IMR-90 (cell line): ENCODE measurements around the gene MICALL2. TPM values are rescaled to one million over a fixed set of nuclear protein-coding genes. Genes with fewer than 3 reads are reported as not detected.

Experiments used
- ATAC-seq: fragments of 200-7000 bp; cut with Tn5 transposase; 2 replicates; pipeline ENCODE4 v1.9.1; 2020; ENCODE audit warnings: low read depth, mild to moderate bottlenecking, moderate library complexity
- BruUV-seq: library from RNA; stranded (reverse); fragments of 400-500 nt; replicated peaks from 2 replicates; lab custom pipeline; 2021; lab: Mats Ljungman, UMichigan
- CTCF ChIA-PET: fragments of 300-600 bp; formaldehyde crosslinking; extraction: SDS; loops from one replicate; lab custom pipeline; 2021; ENCODE audit warnings: antibody characterized with exemption; lab: Yijun Ruan, JAX
- POLR2A ChIA-PET: fragments of 300-600 bp; sonication (Branson Sonifier 250); formaldehyde crosslinking; loops from one replicate; lab custom pipeline; 2022; ENCODE audit warnings: antibody characterized with exemption; ENCODE audit not compliant: unreplicated experiment; lab: Charles Lee
- DNase-seq: peaks from one replicate; pipeline ENCODE4 v3.0.0; 2013
- H2AFZ ChIP-seq: replicated peaks from 2 replicates; pipeline ENCODE3; 2013; ENCODE audit warnings: low read length, mild to moderate bottlenecking; ENCODE audit not compliant: poor library complexity
- H2AK5ac ChIP-seq: 2 replicates; pipeline ENCODE4 v1.6.1; 2013; ENCODE audit warnings: low read depth, low read length, inconsistent platforms
- H2AK9ac ChIP-seq: replicated peaks from 2 replicates; pipeline ENCODE3; 2013; ENCODE audit warnings: mild to moderate bottlenecking, low read depth, low read length, moderate library complexity; ENCODE audit not compliant: poor library complexity
- H2BK120ac ChIP-seq: 2 replicates; pipeline ENCODE4 v1.6.1; 2013; ENCODE audit warnings: low read depth, low read length, inconsistent platforms
- H2BK15ac ChIP-seq: 3 replicates; pipeline ENCODE4 v1.6.1; 2013; ENCODE audit warnings: low read depth, low read length, inconsistent platforms
- H2BK20ac ChIP-seq: 2 replicates; pipeline ENCODE4 v1.6.1; 2013; ENCODE audit warnings: low read depth, mild to moderate bottlenecking, inconsistent platforms, low read length, moderate library complexity
- H2BK5ac ChIP-seq: 2 replicates; pipeline ENCODE4 v1.6.1; 2013; ENCODE audit warnings: mild to moderate bottlenecking, low read depth, low read length, inconsistent platforms; ENCODE audit not compliant: poor library complexity, severe bottlenecking
- H3K14ac ChIP-seq: replicated peaks from 2 replicates; pipeline ENCODE4 v1.6.1; 2013; ENCODE audit warnings: low read depth, low read length, inconsistent platforms
- H3K18ac ChIP-seq: 2 replicates; pipeline ENCODE4 v1.6.1; 2013; ENCODE audit warnings: low read depth, low read length, control low read depth
- H3K23ac ChIP-seq: 2 replicates; pipeline ENCODE4 v1.6.1; 2013; ENCODE audit warnings: low read depth, low read length, inconsistent platforms
- H3K27ac ChIP-seq: 2 replicates; pipeline ENCODE4 v1.5.1; 2013; ENCODE audit warnings: mild to moderate bottlenecking, control low read depth, low read length; ENCODE audit not compliant: insufficient read depth
- H3K27me3 ChIP-seq: 2 replicates; pipeline ENCODE4 v1.6.1; 2013; ENCODE audit warnings: low read length; ENCODE audit not compliant: control insufficient read depth, insufficient read depth
- H3K36me3 ChIP-seq: 2 replicates; pipeline ENCODE4 v1.6.1; 2013; ENCODE audit warnings: low read length, mixed read lengths; ENCODE audit not compliant: control insufficient read depth, insufficient read depth
- H3K4ac ChIP-seq: 2 replicates; pipeline ENCODE4 v1.6.1; 2013; ENCODE audit warnings: low read depth, low read length, inconsistent platforms
- H3K4me1 ChIP-seq: 2 replicates; pipeline ENCODE4 v1.6.1; 2013; ENCODE audit warnings: low read length, mixed read lengths; ENCODE audit not compliant: control insufficient read depth, insufficient read depth
- H3K4me2 ChIP-seq: 2 replicates; pipeline ENCODE4 v1.6.1; 2013; ENCODE audit warnings: low read depth, mild to moderate bottlenecking, control low read depth, low read length, moderate library complexity
- H3K4me3 ChIP-seq: 2 replicates; pipeline ENCODE4 v1.5.1; 2013; ENCODE audit warnings: low read depth, mild to moderate bottlenecking, control low read depth, low read length, moderate library complexity; ENCODE audit not compliant: insufficient read depth
- H3K56ac ChIP-seq: 2 replicates; pipeline ENCODE4 v1.6.1; 2013; ENCODE audit warnings: low read length, inconsistent platforms; ENCODE audit not compliant: insufficient read depth; ENCODE audit errors: extremely low read depth
- H3K79me1 ChIP-seq, 2 experiments: 2 replicates each; pipeline ENCODE4 v1.6.1; 2013; ENCODE audit warnings: low read length in 2 of 2, inconsistent platforms in 1 of 2, low read depth in 1 of 2
- H3K9ac ChIP-seq: 2 replicates; pipeline ENCODE4 v1.6.1; 2013; ENCODE audit warnings: low read depth, low read length, control low read depth
- H3K9me1 ChIP-seq: 2 replicates; pipeline ENCODE4 v1.6.1; 2013; ENCODE audit warnings: low read length, inconsistent platforms; ENCODE audit not compliant: insufficient read depth
- H3K9me3 ChIP-seq: 2 replicates; pipeline ENCODE4 v1.6.1; 2013; ENCODE audit warnings: low read length; ENCODE audit not compliant: control insufficient read depth, insufficient read depth
- H4K20me1 ChIP-seq: 2 replicates; pipeline ENCODE4 v1.6.1; 2013; ENCODE audit warnings: low read length, inconsistent platforms; ENCODE audit not compliant: insufficient read depth
- H4K5ac ChIP-seq: 2 replicates; pipeline ENCODE4 v1.6.1; 2013; ENCODE audit warnings: mild to moderate bottlenecking, low read depth, low read length, control low read depth
- H4K8ac ChIP-seq, 2 experiments: 2 replicates each; pipeline ENCODE4 v1.6.1; 2013; ENCODE audit warnings: low read depth in 2 of 2, low read length in 2 of 2, control low read depth in 1 of 2, inconsistent platforms in 1 of 2
- H4K91ac ChIP-seq: 2 replicates; pipeline ENCODE4 v1.6.1; 2013; ENCODE audit warnings: low read depth, low read length, inconsistent platforms; ENCODE audit not compliant: insufficient read depth
- CEBPB ChIP-seq: IDR thresholded peaks from 2 replicates; pipeline ENCODE4 v1.6.1; 2012; ENCODE audit warnings: low read depth, low read length, improper control_type of control experiment
- CHD1 ChIP-seq: IDR thresholded peaks from 2 replicates; pipeline ENCODE4 v1.6.1; 2012; ENCODE audit warnings: low read depth, low read length, improper control_type of control experiment
- MXI1 ChIP-seq: IDR thresholded peaks from 2 replicates; pipeline ENCODE4 v1.6.1; 2012; ENCODE audit warnings: low read depth, mild to moderate bottlenecking, low read length, moderate library complexity, borderline replicate concordance
- POLR2A ChIP-seq: IDR thresholded peaks from 2 replicates; pipeline ENCODE4 v1.6.1; 2012; ENCODE audit warnings: mild to moderate bottlenecking, low read depth, low read length
- SMC3 ChIP-seq: fragments of 150-350 bp; IDR thresholded peaks from 2 replicates; pipeline ENCODE4 v1.6.1; 2016; ENCODE audit warnings: low read depth, mild to moderate bottlenecking, antibody characterized with exemption, low read length, moderate library complexity
- WGBS, 2 experiments: methylation state at CpG; one replicate each; pipeline versions ENCODE4 v1.1.5 to v1.1.7; 2013; ENCODE audit warnings: missing lambda C conversion rate in 2 of 2; ENCODE audit not compliant: insufficient read length in 1 of 2; ENCODE audit errors: extremely low coverage in 2 of 2; 5-methylcytosine and 5-hydroxymethylcytosine counted together
- dilution Hi-C: fragments of 300-500 bp; cut with HindIII; formaldehyde crosslinking; loops from one replicate; pipeline ENCODE4 v1.14.3; 2018; ENCODE audit warnings: low sequenced_read_pairs; ENCODE audit not compliant: unreplicated experiment
- in situ Hi-C: fragments of 300-500 bp; cut with MboI; formaldehyde crosslinking; loops from 3 replicates; pipeline ENCODE4 v1.14.3; 2019; ENCODE audit warnings: low sequenced_read_pairs, inconsistent platforms, mixed read lengths
- intact Hi-C: fragments of 100-400 bp; cut with micrococcal nuclease; formaldehyde crosslinking; loops from 2 replicates; pipeline ENCODE4 v1.10.0; 2022
- polyA plus RNA-seq, 3 experiments: library from polyadenylated mRNA; depleted of rRNA; stranded (reverse); fragments of >200 nt; gene quantifications; 2 replicates each; pipeline ENCODE4 v1.2.3, GENCODE V29; 2012; ENCODE audit warnings: low replicate concordance in 1 of 3
- total RNA-seq: library from RNA; depleted of rRNA; stranded (reverse); fragments of >200 nt; gene quantifications from 2 replicates; pipeline ENCODE4 v1.2.3, GENCODE V29; 2012

Gene MICALL2
- total and polyA plus RNA-seq, 2 of the 4 experiments (the other 2 are of a cell fraction), result 6.6 to 34.1 TPM

GRCh38 chr7:1492640-1493039, 33.4 kb upstream of the MICALL2 start:
- no peak overlapping the region for H2BK120ac ChIP-seq
- H2BK15ac ChIP-seq, result no peak overlapping the region
- no peak overlapping the region for H2AFZ ChIP-seq
- TF ChIP-seq CHD1, result no peak
- TF ChIP-seq POLR2A, result no peak
- TF ChIP-seq CEBPB, result no peak
- no peak for TF ChIP-seq SMC3
- no peak for TF ChIP-seq MXI1
- H3K27me3 ChIP-seq, result no peaks in the 10 kb centered on the region
- H3K36me3 ChIP-seq, result peaks cover 70% of the 10 kb centered on the region
- H3K9ac ChIP-seq, result no peak overlapping the region
- POLR2A ChIA-PET, result interaction anchor here (0.6 kb wide), 1 partner anchor 309 kb away, joined by 4 read pairs; no protein-coding TSS in a partner anchor
- H3K27ac ChIP-seq, result no peak overlapping the region
- H3K79me1 ChIP-seq, result peaks cover 0 to 11% of the 10 kb centered on the region in 2 experiments; a peak in 1 of 4 replicates
- no peak overlapping the region for H2AK5ac ChIP-seq
- no peak overlapping the region for H3K4me2 ChIP-seq
- no peak overlapping the region for H3K18ac ChIP-seq
- H3K9me1 ChIP-seq, result no peaks in the 10 kb centered on the region
- no peak overlapping the region for H2BK20ac ChIP-seq
- no peak overlapping the region for H3K56ac ChIP-seq
- in situ Hi-C loops (no loop called here), dilution Hi-C loops (no loop called here), intact Hi-C loops (no loop called here)
- DNase-seq, result no peak
- H3K4me3 ChIP-seq, result no peak overlapping the region
- peaks cover 4% of the 10 kb centered on the region; the same call in 1 of the 2 replicates for H4K20me1 ChIP-seq
- WGBS, 2 experiments, result 86% methylated on average over 8 of the region's 33 CpGs; no CpG with 5 or more reads in 1 of the 2 experiments
- no peak overlapping the region for H3K14ac ChIP-seq
- no peak overlapping the region for H3K23ac ChIP-seq
- ATAC-seq, result no peak
- H2AK9ac ChIP-seq, result no peak overlapping the region
- H4K91ac ChIP-seq, result no peak overlapping the region
- H3K4me1 ChIP-seq, result no peaks in the 10 kb centered on the region
- no peaks in the 10 kb centered on the region for H3K9me3 ChIP-seq
- no peak overlapping the region for H4K8ac ChIP-seq
- CTCF ChIA-PET, result interaction anchor here (1.1 kb wide), 1 partner anchor 19 kb away, joined by 3 read pairs; no protein-coding TSS in a partner anchor
- H2BK5ac ChIP-seq, result no peak overlapping the region
- BruUV-seq, result no TSS peak
- H4K5ac ChIP-seq, result no peak overlapping the region
- no peak overlapping the region for H3K4ac ChIP-seq
